Measurements from ENCODE around the gene IL18. TPM values are rescaled to one million over a fixed set of nuclear protein-coding genes. Genes with fewer than 3 reads are reported as not detected.

The IL18 gene
- total RNA-seq, 1 experiment from 2014 or later = 0.74 TPM

DNA sequence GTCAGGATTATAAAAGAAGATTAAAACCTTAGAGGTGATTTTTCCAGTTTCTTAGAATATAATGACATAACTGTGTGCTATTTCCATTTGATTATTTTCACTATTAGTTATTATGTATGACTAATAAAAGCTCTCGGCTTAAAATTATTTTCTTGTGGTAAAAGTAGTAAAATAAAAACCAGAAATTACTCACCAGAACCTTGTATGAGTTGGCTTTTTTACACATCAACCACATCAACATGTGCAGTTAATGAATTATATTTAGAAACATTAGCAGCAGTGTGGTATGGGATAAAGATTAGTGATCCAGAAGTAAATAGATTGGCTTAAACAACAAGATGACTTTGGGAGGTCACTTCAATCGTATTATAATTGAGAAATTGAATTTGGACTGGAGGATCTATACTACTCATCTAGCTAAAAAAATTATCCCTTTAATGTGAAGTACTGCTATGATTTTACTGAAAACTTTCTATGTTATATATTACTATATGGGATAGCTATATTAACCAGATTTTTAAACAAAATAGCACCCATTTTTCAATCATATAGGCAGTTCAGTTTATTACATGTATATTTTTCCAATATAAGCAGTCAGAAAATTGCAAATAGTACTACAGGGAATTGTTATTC, 8.6 kb upstream of the IL18 start:
- TF ChIP-seq E2F5 (CRISPR knock-in tag; IDR thresholded peaks at IDR 0.05) = no peak
- no peak for TF ChIP-seq ZNF281 (CRISPR knock-in tag; IDR thresholded peaks at IDR 0.05)
- no peak for TF ChIP-seq ZBTB21 (CRISPR knock-in tag; IDR thresholded peaks at IDR 0.05; ENCODE audit: borderline replicate concordance)
- TF ChIP-seq, protein P1, sequence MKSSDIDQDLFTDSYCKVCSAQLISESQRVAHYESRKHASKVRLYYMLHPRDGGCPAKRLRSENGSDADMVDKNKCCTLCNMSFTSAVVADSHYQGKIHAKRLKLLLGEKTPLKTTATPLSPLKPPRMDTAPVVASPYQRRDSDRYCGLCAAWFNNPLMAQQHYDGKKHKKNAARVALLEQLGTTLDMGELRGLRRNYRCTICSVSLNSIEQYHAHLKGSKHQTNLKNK (CRISPR knock-in tag; IDR thresholded peaks at IDR 0.05) = no peak
- no peak for TF ChIP-seq CTCF (IDR thresholded peaks at IDR 0.05)
- TF ChIP-seq JAZF1 (CRISPR knock-in tag; IDR thresholded peaks at IDR 0.05) = no peak
- no peak for TF ChIP-seq ATF1 (CRISPR knock-in tag; IDR thresholded peaks at IDR 0.05)
- TF ChIP-seq, protein P2, sequence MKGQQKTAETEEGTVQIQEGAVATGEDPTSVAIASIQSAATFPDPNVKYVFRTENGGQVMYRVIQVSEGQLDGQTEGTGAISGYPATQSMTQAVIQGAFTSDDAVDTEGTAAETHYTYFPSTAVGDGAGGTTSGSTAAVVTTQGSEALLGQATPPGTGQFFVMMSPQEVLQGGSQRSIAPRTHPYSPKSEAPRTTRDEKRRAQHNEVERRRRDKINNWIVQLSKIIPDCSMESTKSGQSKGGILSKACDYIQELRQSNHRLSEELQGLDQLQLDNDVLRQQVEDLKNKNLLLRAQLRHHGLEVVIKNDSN (CRISPR knock-in tag; IDR thresholded peaks at IDR 0.05) = no peak
- TF ChIP-seq, protein P3, sequence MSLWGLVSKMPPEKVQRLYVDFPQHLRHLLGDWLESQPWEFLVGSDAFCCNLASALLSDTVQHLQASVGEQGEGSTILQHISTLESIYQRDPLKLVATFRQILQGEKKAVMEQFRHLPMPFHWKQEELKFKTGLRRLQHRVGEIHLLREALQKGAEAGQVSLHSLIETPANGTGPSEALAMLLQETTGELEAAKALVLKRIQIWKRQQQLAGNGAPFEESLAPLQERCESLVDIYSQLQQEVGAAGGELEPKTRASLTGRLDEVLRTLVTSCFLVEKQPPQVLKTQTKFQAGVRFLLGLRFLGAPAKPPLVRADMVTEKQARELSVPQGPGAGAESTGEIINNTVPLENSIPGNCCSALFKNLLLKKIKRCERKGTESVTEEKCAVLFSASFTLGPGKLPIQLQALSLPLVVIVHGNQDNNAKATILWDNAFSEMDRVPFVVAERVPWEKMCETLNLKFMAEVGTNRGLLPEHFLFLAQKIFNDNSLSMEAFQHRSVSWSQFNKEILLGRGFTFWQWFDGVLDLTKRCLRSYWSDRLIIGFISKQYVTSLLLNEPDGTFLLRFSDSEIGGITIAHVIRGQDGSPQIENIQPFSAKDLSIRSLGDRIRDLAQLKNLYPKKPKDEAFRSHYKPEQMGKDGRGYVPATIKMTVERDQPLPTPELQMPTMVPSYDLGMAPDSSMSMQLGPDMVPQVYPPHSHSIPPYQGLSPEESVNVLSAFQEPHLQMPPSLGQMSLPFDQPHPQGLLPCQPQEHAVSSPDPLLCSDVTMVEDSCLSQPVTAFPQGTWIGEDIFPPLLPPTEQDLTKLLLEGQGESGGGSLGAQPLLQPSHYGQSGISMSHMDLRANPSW (CRISPR knock-in tag; conservative IDR thresholded peaks at IDR 0.05; ENCODE audit: low read depth) = no peak
- no peak for TF ChIP-seq TCF7 (CRISPR knock-in tag; IDR thresholded peaks at IDR 0.05; ENCODE audit: low read depth)
- no peak for ATAC-seq
- POLR2A ChIA-PET = no interaction called here

DNA sequence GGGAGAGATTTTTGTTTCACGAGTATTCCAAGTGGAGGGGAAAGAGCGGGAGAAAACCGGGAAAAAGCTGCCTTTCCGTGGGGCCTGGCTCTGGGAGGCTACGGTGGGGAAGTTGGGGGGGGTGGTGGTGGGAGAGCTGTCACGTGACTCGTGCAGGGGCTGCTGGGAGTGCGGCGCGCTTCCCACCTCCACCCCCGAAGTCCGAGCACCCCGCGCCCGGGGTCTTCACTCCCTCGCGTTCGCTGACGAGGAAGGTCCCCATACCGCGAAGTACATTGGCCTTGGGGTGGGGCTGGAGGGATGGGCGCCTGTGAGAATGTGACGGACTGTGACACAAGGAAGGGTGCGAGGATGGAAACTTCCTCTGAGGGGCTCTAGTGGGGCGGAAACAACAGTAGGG, 3.3 kb upstream of the IL18 start, which contains the start of gene TEX12:
Gene TEX12, plus strand, starts transcription at position 228 of the 400 bp plus-strand sequence. CDS start 1,897 bp downstream, outside the sequence.
- no peaks in the 10 kb centered on the region; the same call in none of the 2 replicates for H3K27me3 Mint-ChIP-seq (ENCODE audit: low read depth)
- DNase-seq (ENCODE audit: low spot score) (peak; percentile 14), ATAC-seq (0 out of 2 replicates have a peak, but pooled peaks have one; percentile 19)
- ChIA-PET POLR2A (no interaction called here), CTCF (interaction anchor here (0.9 to 2.4 kb wide), 2 partner anchors 8 to 113 kb away, joined by 3 to 12 read pairs; partner anchors contain the start of gene BCO2)
- no peak within 1 kb of the TSS for H3K27ac Mint-ChIP-seq
- no peaks in the 10 kb centered on the region for H3K36me3 Mint-ChIP-seq
- H3K4me3 Mint-ChIP-seq = no peak within 1 kb of the TSS
- no peak for TF ChIP-seq GRHL2 (CRISPR knock-in tag; IDR thresholded peaks at IDR 0.05; ENCODE audit: insufficient replicate concordance, severe bottlenecking)
- TF ChIP-seq, protein P4, sequence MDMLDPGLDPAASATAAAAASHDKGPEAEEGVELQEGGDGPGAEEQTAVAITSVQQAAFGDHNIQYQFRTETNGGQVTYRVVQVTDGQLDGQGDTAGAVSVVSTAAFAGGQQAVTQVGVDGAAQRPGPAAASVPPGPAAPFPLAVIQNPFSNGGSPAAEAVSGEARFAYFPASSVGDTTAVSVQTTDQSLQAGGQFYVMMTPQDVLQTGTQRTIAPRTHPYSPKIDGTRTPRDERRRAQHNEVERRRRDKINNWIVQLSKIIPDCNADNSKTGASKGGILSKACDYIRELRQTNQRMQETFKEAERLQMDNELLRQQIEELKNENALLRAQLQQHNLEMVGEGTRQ (CRISPR knock-in tag; IDR thresholded peaks at IDR 0.05) = peak; percentile 57; the same call in 1 of the 2 replicates
- peaks cover 10% of the 10 kb centered on the region for H3K4me1 Mint-ChIP-seq
- H3K9me3 Mint-ChIP-seq = no peaks in the 10 kb centered on the region

More for the DNA sequence above, 8.6 kb upstream of the IL18 start:
- no peak overlapping the region for H3K27ac Mint-ChIP-seq
- no peaks in the 10 kb centered on the region for H3K9me3 Mint-ChIP-seq
- no peak for DNase-seq (ENCODE audit: low spot score)
- H3K36me3 Mint-ChIP-seq = no peaks in the 10 kb centered on the region
- no peaks in the 10 kb centered on the region; the same call in 1 of the 2 replicates for H3K27me3 Mint-ChIP-seq (ENCODE audit: low read depth)
- CTCF ChIA-PET = interaction anchor here (0.6 to 1.2 kb wide), 3 partner anchors 8 to 108 kb away, joined by 3 to 5 read pairs (median 4); partner anchors contain the start of gene IL18
- H3K4me1 Mint-ChIP-seq = no peaks in the 10 kb centered on the region
- no peak overlapping the region for H3K4me3 Mint-ChIP-seq

All from WTC11 (cell line).